Measurements from ENCODE around the gene BICC1.

Gene BICC1

GRCh38 chr10:58608351-58608750 is 95.7 kb downstream of the BICC1 start:
- DNase-seq (ENCODE audit: low read depth): peak; percentile 58

GRCh38 chr10:58608826-58609531 is 96.3 kb downstream of the BICC1 start:
- no peak for DNase-seq (ENCODE audit: low read depth)

GRCh38 chr10:58609532-58610150 is 97.0 kb downstream of the BICC1 start:
- no peak for DNase-seq (ENCODE audit: low read depth)

DNA sequence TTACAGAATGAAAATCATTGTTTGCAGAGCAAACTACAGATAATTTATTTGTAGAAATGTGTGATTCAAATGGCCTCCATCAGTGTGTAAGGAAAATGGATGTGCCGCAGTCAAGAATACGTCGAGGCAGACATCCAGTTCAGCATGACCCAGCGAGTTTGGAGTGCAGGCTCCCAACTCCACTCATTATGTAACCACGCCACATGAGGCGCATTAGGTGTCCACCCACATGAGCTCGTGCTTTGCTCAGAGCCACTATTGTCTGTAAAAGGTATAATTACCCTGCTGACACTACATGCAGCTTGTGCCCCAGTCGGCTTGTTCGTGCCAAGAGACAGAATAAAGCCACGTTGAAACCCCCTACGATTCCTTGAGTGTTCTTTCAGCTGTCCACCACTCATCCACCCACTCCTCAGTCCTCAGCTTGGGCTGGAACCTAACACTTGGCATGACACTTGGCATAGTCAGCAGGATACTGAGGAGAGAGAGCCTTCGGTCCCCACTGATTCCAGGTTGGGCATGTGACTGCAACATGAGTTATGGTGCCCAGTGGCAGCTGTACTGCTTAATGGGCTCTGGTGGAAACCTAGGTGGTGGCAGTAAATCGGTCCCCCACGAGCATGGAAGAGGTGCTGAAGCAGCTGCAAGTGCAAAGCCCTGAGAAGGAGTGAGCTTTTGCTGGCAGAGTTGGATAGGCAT is 102.7 kb downstream of the BICC1 start:
- DNase-seq (ENCODE audit: low read depth): no peak

DNA sequence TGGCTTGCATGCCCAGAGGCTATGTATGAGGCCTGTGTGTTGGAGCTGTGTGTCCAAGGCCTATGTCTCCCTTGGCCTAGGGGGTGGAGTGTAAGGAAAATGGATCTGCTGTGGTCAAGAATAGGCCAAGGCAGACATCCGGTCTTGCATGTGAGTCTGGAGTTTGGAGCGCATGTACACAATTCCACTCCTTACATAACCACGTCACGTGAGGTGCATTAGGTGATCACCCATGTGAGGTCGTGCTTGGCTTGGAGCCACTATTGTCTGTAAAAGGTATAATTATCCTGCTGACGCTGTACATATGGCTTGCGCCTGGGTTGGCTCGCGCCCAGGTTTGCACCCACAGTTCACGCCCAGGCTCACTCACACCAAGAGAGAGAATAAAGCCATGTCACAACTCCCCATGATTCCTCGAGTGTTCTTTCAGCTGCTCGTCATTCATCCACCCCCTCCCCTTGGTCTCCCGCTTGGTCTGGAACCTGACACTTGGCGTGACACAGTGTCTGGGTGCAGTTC is 105.5 kb downstream of the BICC1 start:
- no peak for DNase-seq (ENCODE audit: low read depth)

DNA sequence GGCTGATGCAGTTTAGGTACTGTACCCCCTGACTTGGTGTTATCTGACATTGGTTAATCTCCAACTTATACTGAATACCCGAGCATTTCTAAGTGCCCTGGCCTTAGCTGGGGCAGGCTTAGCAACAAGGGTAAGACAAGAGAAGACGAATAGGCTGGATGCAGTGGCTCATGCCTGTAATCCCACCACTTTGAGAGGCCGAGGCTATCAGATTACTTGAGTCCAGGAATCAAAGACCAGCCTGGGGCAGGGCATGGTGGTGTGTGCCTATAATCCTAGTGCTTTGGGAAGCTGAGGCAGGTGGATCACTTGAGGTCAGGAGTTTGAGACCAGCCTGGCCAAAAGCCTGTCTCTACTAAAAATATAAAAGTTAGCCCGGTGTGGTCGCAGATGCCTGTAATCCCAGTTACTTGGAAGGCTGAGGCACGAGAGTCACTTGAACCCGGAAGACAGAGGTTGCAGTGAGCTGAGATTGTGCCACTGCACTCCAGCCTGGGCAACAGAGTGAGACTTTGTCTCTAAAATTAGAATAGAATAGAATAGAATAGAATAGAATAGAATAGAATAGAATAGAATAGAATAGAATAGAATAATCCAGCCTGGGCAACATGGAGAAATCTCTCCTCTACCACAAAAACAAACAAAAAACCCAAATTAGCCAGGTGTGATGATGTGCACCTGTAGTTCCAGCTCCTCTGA is 108.9 kb downstream of the BICC1 start:
- no peak for DNase-seq (ENCODE audit: low read depth)

DNA sequence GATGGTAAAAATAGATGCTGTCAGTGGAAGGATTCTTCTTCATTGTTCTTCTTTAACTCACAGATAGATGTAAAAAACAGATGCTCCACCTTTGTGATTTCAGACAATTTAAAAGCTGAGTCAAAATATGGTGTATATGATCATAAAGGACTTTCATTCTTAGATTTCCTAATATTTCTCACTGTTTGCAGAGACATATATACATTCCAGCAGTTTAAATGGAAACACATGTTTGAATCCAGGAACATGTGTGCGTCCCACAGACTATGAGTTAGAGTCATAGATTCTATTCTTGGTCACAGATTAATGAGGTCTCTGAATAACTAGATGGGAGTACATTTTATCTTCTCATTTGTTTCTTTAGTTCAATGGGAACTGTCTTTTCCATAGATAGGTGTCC is 109.6 kb downstream of the BICC1 start:
- DNase-seq (ENCODE audit: low read depth): no peak

DNA sequence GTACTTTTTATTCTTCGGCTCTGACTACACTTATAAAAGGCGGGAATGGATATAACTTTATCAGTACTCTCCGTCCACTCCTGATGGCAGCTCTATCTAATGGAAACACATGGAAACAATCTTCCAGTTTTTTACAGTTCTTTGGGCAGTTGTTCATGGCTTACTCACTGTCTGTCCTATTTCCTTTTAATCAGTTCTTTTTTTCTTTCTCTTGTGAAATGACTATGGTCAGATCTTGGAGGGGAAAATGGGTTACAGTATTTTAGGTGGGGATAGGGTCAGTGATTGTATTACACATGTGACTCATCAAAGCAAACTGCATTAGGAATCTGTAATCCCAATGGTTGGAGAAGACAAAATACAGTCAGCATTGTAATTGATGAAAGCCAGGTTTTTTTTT is 112.4 kb downstream of the BICC1 start:
- DNase-seq (ENCODE audit: low read depth): peak; percentile 79

DNA sequence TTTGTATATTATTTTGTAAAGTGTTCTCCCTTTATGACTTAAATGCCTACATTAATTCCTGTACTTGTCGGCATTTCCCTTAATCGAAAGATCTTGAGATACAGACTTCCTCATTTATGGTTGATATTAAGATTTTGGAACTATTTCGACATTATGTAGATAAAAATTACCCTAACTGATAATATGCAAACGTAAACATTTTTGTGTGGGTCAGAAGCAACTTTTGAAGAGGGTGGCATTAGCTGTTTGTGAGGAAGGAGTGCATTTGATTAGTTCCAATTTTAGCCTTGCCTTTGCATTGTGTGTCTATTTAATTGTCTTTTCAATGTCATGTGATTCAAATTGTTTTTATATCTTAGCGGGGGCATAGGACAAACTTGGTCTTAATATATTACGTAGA is 114.7 kb downstream of the BICC1 start:
- DNase-seq (ENCODE audit: low read depth): no peak

GRCh38 chr10:58631715-58632114 is 119.0 kb downstream of the BICC1 start:
- no peak for DNase-seq (ENCODE audit: low read depth)

GRCh38 chr10:58632216-58632615 is 119.5 kb downstream of the BICC1 start:
- DNase-seq (ENCODE audit: low read depth): no peak

DNA sequence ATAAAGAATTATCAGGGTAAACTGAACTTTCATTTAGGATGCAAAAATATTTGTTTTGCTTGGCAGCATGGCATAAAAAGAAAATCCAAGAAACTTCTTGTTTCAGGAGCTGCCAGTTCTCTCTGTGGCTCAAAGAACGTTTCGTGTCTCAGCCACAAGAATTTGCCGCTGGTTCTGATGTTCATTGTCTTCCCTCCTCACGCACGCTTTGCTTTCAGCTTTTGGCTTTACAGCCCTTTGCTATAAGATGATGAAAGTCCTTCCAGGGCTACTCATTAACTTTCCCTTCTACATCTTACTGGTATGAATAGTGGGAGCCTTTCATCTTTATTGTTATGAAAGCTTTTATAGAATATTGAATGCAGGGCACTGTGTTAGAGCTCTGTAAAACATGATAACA is 124.7 kb downstream of the BICC1 start:
- DNase-seq (ENCODE audit: low read depth): no peak

- DNase-seq (ENCODE audit: low read depth): peak; percentile 53
These were observed 125.7 kb downstream of the BICC1 start for GRCh38 chr10:58638388-58638787.

- DNase-seq (ENCODE audit: low read depth): peak; percentile 92
These were observed 128.4 kb downstream of the BICC1 start for GRCh38 chr10:58641095-58641531.

- DNase-seq (ENCODE audit: low read depth): peak; percentile 86
These were observed 129.0 kb downstream of the BICC1 start for GRCh38 chr10:58641708-58642107.

DNA sequence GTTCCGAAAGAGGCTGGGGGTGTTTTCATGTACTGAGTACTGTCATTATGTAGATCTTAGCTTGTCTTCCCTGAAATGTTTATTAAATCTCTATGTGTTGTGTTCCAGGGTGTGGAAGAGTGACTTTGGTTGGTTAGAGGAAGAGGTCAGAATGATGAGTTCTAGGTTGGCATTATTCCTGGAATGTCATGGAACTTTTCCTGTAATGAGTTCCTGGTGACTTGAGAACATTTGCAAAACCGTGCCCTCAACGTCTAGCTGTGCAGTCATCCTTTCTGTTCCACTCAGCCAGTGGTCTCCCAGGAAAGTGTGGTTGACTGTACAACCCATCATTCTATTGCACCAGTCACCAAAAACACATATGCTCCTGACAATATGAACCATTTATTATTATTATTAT is 129.6 kb downstream of the BICC1 start:
- DNase-seq (ENCODE audit: low read depth): peak; percentile 31

GRCh38 chr10:58642916-58643428 is 130.3 kb downstream of the BICC1 start:
- DNase-seq (ENCODE audit: low read depth): no peak

GRCh38 chr10:58644311-58644710 is 131.6 kb downstream of the BICC1 start:
- DNase-seq (ENCODE audit: low read depth): no peak

GRCh38 chr10:58645416-58646146 is 132.9 kb downstream of the BICC1 start:
- DNase-seq (ENCODE audit: low read depth): no peak

DNA sequence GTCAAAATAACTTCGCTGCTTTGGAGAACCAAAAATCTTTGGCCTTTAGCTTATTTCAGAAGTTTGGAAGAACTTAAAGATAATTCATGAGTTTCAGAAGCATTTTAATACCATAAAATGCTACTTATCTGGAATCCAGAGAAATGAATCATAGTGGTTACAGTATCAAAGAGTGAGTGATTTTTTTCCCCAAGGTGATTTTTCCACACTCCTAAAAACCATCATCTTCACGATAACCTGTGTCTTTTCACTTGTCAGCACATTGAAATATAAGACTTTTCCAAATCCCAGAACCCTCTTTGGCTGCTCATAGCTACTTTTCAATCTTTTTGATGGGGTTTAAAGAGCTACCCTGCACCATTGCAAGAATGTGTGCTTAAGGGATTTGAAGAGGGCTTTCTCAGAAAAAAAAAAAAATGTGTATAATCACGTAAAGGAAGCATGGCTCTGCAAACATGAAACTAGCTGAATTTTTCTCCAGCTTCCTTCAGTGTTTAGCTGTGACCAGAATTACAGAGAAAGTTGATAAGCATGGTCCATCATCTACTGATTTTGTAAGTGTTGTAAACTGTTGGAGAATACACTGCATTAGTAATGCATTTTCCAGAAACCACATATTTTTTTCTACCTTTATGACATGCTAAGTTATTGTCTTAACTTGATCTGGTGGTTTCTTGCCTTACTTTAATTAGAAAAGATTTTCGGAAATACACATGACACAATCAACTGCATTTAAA is 134.9 kb downstream of the BICC1 start:
- peak; percentile 34 for DNase-seq (ENCODE audit: low read depth)

DNA sequence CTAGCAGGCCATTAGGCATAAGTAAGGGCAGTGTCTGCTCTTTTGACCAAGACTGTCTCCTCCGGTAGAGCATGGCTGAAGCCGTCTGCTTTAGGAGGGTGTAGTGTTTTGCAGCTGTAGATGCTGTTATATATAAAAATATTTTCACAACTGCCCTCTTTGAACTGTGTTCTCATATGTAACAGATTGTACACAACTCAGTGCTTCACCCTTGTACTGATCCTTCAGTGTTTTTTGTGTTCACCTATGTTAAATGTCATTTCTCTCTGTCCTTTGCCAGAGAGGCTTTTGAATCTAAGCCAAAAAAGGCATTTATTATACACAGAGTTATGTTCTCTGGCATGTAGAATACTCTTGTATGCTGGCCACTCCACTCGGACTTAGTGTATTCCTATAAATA is 135.5 kb downstream of the BICC1 start:
- no peak for DNase-seq (ENCODE audit: low read depth)
